Measurements from ENCODE around the gene NDE1.
"Not testable (repeated sequence)": the region's sequence is repeated elsewhere in the genome, so short reads cannot be mapped to it uniquely, and the experiment has no call there.

Gene NDE1

GRCh38 chr16:15650698-15651171 is 690 bp downstream of the NDE1 start:
- DNase-seq (ENCODE audit: low read depth in 2 of 2), result no peak

- DNase-seq (ENCODE audit: low read depth in 2 of 2), result no peak
Measured at GRCh38 chr16:15652293-15653001, 2.4 kb downstream of the NDE1 start.

GRCh38 chr16:15653227-15653626 is 3.2 kb downstream of the NDE1 start:
- no peak for DNase-seq (ENCODE audit: low read depth in 2 of 2)

GRCh38 chr16:15654591-15654990 is 4.5 kb downstream of the NDE1 start:
- no peak for DNase-seq (ENCODE audit: low read depth in 2 of 2)

- not testable (repeated sequence) for DNase-seq (ENCODE audit: low read depth in 2 of 2)
Measured at GRCh38 chr16:15655561-15655960, 5.5 kb downstream of the NDE1 start.

GRCh38 chr16:15658149-15658548 is 8.1 kb downstream of the NDE1 start:
- DNase-seq (ENCODE audit: low read depth in 2 of 2), result no peak

- DNase-seq (ENCODE audit: low read depth in 2 of 2), result no peak
Measured at GRCh38 chr16:15658556-15658955, 8.5 kb downstream of the NDE1 start.

- no peak for DNase-seq (ENCODE audit: low read depth in 2 of 2)
Measured at GRCh38 chr16:15660203-15660601, 10.2 kb downstream of the NDE1 start.

- DNase-seq (ENCODE audit: low read depth in 2 of 2), result no peak
Measured at GRCh38 chr16:15665107-15665506, 15.1 kb downstream of the NDE1 start.

- DNase-seq (ENCODE audit: low read depth in 2 of 2), result no peak
Measured at GRCh38 chr16:15667091-15667742, 17.2 kb downstream of the NDE1 start.

- DNase-seq (ENCODE audit: low read depth in 2 of 2), result no peak
Measured at GRCh38 chr16:15671530-15672117, 21.6 kb downstream of the NDE1 start.

GRCh38 chr16:15672127-15672513 is 22.1 kb downstream of the NDE1 start:
- DNase-seq (ENCODE audit: low read depth in 2 of 2), result not testable (repeated sequence)

- DNase-seq (ENCODE audit: low read depth in 2 of 2), result peak; percentile 4 to 38
Measured at GRCh38 chr16:15672514-15673167, 22.6 kb downstream of the NDE1 start.

GRCh38 chr16:15674571-15674970 is 24.5 kb downstream of the NDE1 start:
- no peak for DNase-seq (ENCODE audit: low read depth in 2 of 2)

- no peak for DNase-seq (ENCODE audit: low read depth in 2 of 2)
Measured at GRCh38 chr16:15676506-15676905, 26.5 kb downstream of the NDE1 start.

GRCh38 chr16:15677447-15677846 is 27.4 kb downstream of the NDE1 start:
- DNase-seq (ENCODE audit: low read depth in 2 of 2), result no peak

GRCh38 chr16:15682105-15682570 is 32.1 kb downstream of the NDE1 start:
- DNase-seq (ENCODE audit: low read depth in 2 of 2), result peak in 1 of 2 donors; percentile 5

GRCh38 chr16:15686287-15686686 is 36.2 kb downstream of the NDE1 start:
- DNase-seq (ENCODE audit: low read depth in 2 of 2), result no peak

GRCh38 chr16:15689290-15689689 is 39.2 kb downstream of the NDE1 start:
- DNase-seq (ENCODE audit: low read depth in 2 of 2), result no peak

- DNase-seq (ENCODE audit: low read depth in 2 of 2), result no peak
Measured at GRCh38 chr16:15690296-15690695, 40.3 kb downstream of the NDE1 start.

GRCh38 chr16:15691046-15691445 is 41.0 kb downstream of the NDE1 start:
- DNase-seq (ENCODE audit: low read depth in 2 of 2), result no peak

- not testable (repeated sequence) for DNase-seq (ENCODE audit: low read depth in 2 of 2)
Measured at GRCh38 chr16:15692508-15692907, 42.5 kb downstream of the NDE1 start.
